Liver (tissue), 9 donors: ENCODE results near the gene TCFL5. TPM values are rescaled to one million over a fixed set of nuclear protein-coding genes. Genes with fewer than 3 reads are reported as not detected.

ENCODE experiments used
- DNase-seq: peaks from one replicate; pipeline ENCODE4 v3.0.0-alpha.2; 2017; ENCODE audit warnings: low spot score
- H3K27ac ChIP-seq, 2 donors: one replicate each; pipeline ENCODE4 v1.7.0; 2013; ENCODE audit warnings: inconsistent platforms in 2 of 2, low read length in 2 of 2, control low read depth in 1 of 2, low read depth in 1 of 2, mild to moderate bottlenecking in 1 of 2
- H3K27me3 ChIP-seq, 4 donors: one replicate each; pipeline versions ENCODE4 v1.6.1 to v1.7.0; 2013; ENCODE audit warnings: low read length in 3 of 4, inconsistent platforms in 1 of 4, mild to moderate bottlenecking in 1 of 4, moderate library complexity in 1 of 4; ENCODE audit not compliant: control insufficient read depth in 4 of 4, insufficient read depth in 4 of 4
- H3K36me3 ChIP-seq, 4 donors: one replicate each; pipeline versions ENCODE4 v1.6.1 to v1.7.0; 2013; ENCODE audit warnings: low read length in 3 of 4, mild to moderate bottlenecking in 3 of 4, low read depth in 1 of 4, moderate library complexity in 1 of 4; ENCODE audit not compliant: control insufficient read depth in 4 of 4, insufficient read depth in 3 of 4
- H3K4me1 ChIP-seq, 4 donors: one replicate each; pipeline versions ENCODE4 v1.6.1 to v1.7.0; 2013; ENCODE audit warnings: low read length in 3 of 4, mild to moderate bottlenecking in 3 of 4, moderate library complexity in 1 of 4; ENCODE audit not compliant: control insufficient read depth in 4 of 4, insufficient read depth in 4 of 4
- H3K4me3 ChIP-seq, 3 donors: one replicate each; pipeline versions ENCODE4 v1.6.1 to v1.7.0; 2013; ENCODE audit warnings: low read length in 3 of 3, control low read depth in 1 of 3, low read depth in 1 of 3, mild to moderate bottlenecking in 1 of 3
- H3K9ac ChIP-seq, 2 donors: one replicate each; pipeline ENCODE4 v1.7.0; 2013; ENCODE audit warnings: low read length in 2 of 2, mild to moderate bottlenecking in 2 of 2, moderate library complexity in 2 of 2, control low read depth in 1 of 2, low read depth in 1 of 2
- H3K9me3 ChIP-seq, 4 donors: one replicate each; pipeline versions ENCODE4 v1.6.1 to v1.7.0; 2013; ENCODE audit warnings: low read length in 3 of 4; ENCODE audit not compliant: control insufficient read depth in 4 of 4
- ATF3 ChIP-seq: IDR thresholded peaks from 2 replicates; pipeline ENCODE4 v1.6.1; 2016; ENCODE audit warnings: antibody characterized with exemption
- CTCF ChIP-seq: fragments of 150-350 bp; IDR thresholded peaks from 2 replicates; pipeline ENCODE4 v1.5.1; 2017; ENCODE audit warnings: improper control_type of control experiment, low read depth, low read length; ENCODE audit not compliant: missing input control
- EGR1 ChIP-seq, 2 donors: IDR thresholded peaks; 2 replicates each; pipeline ENCODE4 v1.6.1; 2016 to 2018; ENCODE audit warnings: antibody characterized with exemption in 2 of 2, low read depth in 2 of 2
- FOXA1 ChIP-seq: IDR thresholded peaks from 2 replicates; pipeline ENCODE4 v1.6.1; 2016; ENCODE audit warnings: antibody characterized with exemption
- GABPA ChIP-seq, 2 donors: IDR thresholded peaks in 1 of 2; conservative IDR thresholded peaks in 1 of 2; 2 replicates each; pipeline ENCODE4 v1.6.1; 2016; ENCODE audit warnings: antibody characterized with exemption in 2 of 2, mild to moderate bottlenecking in 1 of 2, moderate library complexity in 1 of 2
- HNF4A ChIP-seq, 2 donors: conservative IDR thresholded peaks; 2 replicates each; pipeline ENCODE4 v1.6.1; 2016; ENCODE audit warnings: antibody characterized with exemption in 2 of 2, mild to moderate bottlenecking in 2 of 2
- HNF4G ChIP-seq: IDR thresholded peaks from 2 replicates; pipeline ENCODE4 v1.6.1; 2016; ENCODE audit warnings: antibody characterized with exemption
- JUND ChIP-seq, 2 donors: IDR thresholded peaks; 2 replicates each; pipeline ENCODE4 v1.6.1; 2016; ENCODE audit warnings: antibody characterized with exemption in 2 of 2
- NR2F2 ChIP-seq: IDR thresholded peaks from 2 replicates; pipeline ENCODE4 v1.6.1; 2016; ENCODE audit warnings: antibody characterized with exemption
- REST ChIP-seq: IDR thresholded peaks from 2 replicates; pipeline ENCODE4 v1.6.1; 2016; ENCODE audit warnings: antibody characterized with exemption, mild to moderate bottlenecking
- RXRA ChIP-seq, 2 donors: IDR thresholded peaks; 2 replicates each; pipeline ENCODE4 v1.6.1; 2017 to 2018; ENCODE audit warnings: antibody characterized with exemption in 2 of 2, mild to moderate bottlenecking in 1 of 2
- SP1 ChIP-seq: IDR thresholded peaks from 2 replicates; pipeline ENCODE4 v1.6.1; 2018; ENCODE audit warnings: antibody characterized with exemption, mild to moderate bottlenecking
- TAF1 ChIP-seq: conservative IDR thresholded peaks from 2 replicates; pipeline ENCODE4 v1.6.1; 2016; ENCODE audit warnings: antibody characterized with exemption, mild to moderate bottlenecking
- YY1 ChIP-seq: IDR thresholded peaks from 2 replicates; pipeline ENCODE4 v1.6.1; 2016; ENCODE audit warnings: antibody characterized with exemption, mild to moderate bottlenecking
- WGBS: extraction: QIAGEN DNeasy Blood & Tissue Kit; methylation state at CpG from one replicate; pipeline ENCODE4 v1.1.7; 2013; 5-methylcytosine and 5-hydroxymethylcytosine counted together
- polyA plus RNA-seq, 2 donors: library from polyadenylated mRNA; stranded (reverse) in 1 of 2; unstranded in 1 of 2; fragments of 200-250 nt in 1 of 2; fragments of >200 nt in 1 of 2; fragmentation: Nextera tagmentation in 1 of 2; extraction: Ambion mirVana in 1 of 2; gene quantifications; one replicate each; pipeline versions ENCODE4 v1.2.1 to v1.2.3, GENCODE V29; 2013 to 2015
- total RNA-seq, 2 donors: library from RNA; depleted of rRNA; stranded (reverse); fragments of >200 nt; gene quantifications; one replicate each; pipeline ENCODE4 v1.2.3, GENCODE V29; 2014
- TF ChIP-seq, protein P1 (sequence below): IDR thresholded peaks from 2 replicates; pipeline ENCODE4 v1.6.1; 2016; ENCODE audit warnings: antibody characterized with exemption
- TF ChIP-seq, protein P2 (sequence below): IDR thresholded peaks from 2 replicates; pipeline ENCODE4 v1.6.1; 2016; ENCODE audit warnings: antibody characterized with exemption
- donor health status: healthy.
- donor health status: healthy.
- donor health status: healthy.
- donor health status: healthy.
- donor health status: healthy.

The TCFL5 gene
- total and polyA plus RNA-seq, 4 donors: 0.79 to 3.8 (median 2.2) TPM

DNA sequence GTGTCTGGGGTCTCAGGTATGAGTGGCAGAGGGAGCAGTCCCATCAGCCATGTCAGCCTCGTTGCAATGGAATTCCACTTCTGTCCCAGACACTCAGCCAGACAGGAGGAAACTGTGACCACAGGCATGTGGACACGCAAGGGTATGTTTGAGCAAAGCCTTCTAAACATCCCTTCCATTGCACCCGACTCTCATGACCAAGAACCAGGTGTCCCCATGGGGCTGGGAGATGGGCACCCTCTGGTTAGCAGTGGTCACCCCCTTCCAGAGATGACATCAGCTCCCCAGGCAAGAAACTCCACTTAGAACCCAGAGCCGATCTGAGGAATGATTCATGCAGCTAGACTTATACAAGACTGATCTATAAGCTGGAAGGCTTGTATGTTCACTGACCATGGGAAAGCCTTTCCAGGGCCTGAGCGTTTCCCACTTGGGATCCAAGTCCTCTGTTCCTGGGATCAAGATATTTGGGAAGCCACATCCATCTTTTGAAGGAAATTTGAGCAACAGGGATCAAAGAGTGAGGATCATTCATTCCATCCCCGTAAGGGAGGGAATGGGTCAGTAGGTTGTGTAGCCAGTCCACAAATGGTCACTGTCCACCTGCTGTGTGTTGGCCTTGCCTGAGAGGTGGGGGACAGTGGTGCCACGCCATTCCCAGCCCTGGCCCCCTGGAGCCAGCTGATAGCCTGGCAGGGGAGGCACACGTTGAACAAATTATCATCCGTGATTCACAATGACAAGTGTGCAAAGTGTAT, 69.3 kb downstream of the TCFL5 start:
- no peak overlapping the region for H3K27ac ChIP-seq
- DNase-seq: no peak
- no peaks in the 10 kb centered on the region for H3K9me3 ChIP-seq
- WGBS: 87% methylated on average over 9 of the region's 9 CpGs
- no peak overlapping the region for H3K4me3 ChIP-seq
- no peak for TF ChIP-seq HNF4G
- no peak for TF ChIP-seq HNF4A (conservative IDR thresholded peaks at IDR 0.05)
- TF ChIP-seq ATF3: no peak
- TF ChIP-seq FOXA1: no peak
- TF ChIP-seq CTCF: no peak
- TF ChIP-seq YY1: no peak
- TF ChIP-seq EGR1 (IDR thresholded peaks at IDR 0.05; ENCODE audit: low read depth in 2 of 2): no peak
- TF ChIP-seq, protein P1, sequence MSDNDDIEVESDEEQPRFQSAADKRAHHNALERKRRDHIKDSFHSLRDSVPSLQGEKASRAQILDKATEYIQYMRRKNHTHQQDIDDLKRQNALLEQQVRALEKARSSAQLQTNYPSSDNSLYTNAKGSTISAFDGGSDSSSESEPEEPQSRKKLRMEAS: no peak
- no peak for TF ChIP-seq SP1
- TF ChIP-seq GABPA (IDR thresholded peaks at IDR 0.05 in 1 of 2, conservative IDR thresholded peaks at IDR 0.05 in 1 of 2): no peak
- no peak for TF ChIP-seq JUND (IDR thresholded peaks at IDR 0.05)
- no peak for TF ChIP-seq TAF1
- H3K4me1 ChIP-seq: peaks cover 5 to 31% (median 17%) of the 10 kb centered on the region in 4 donors
- H3K36me3 ChIP-seq: no peaks in the 10 kb centered on the region
- no peak overlapping the region for H3K9ac ChIP-seq
- no peaks in the 10 kb centered on the region for H3K27me3 ChIP-seq

- Histone ChIP-seq H3K27ac (no peak overlapping the region), H3K9ac (no peak overlapping the region), H3K4me3 (no peak overlapping the region), H3K4me1 (peaks cover 0 to 26% (median 12%) of the 10 kb centered on the region in 4 donors), H3K36me3 (no peaks in the 10 kb centered on the region), H3K9me3 (no peaks in the 10 kb centered on the region), H3K27me3 (no peaks in the 10 kb centered on the region)
- WGBS: 40% methylated on average over 23 of the region's 23 CpGs
- DNase-seq: peak; percentile 77
- TF ChIP-seq ATF3 (no peak), TAF1 (no peak), NR2F2 (peak; percentile 54), GABPA (IDR thresholded peaks at IDR 0.05 in 1 of 2, conservative IDR thresholded peaks at IDR 0.05 in 1 of 2) (no peak), REST (no peak), HNF4G (no peak), YY1 (no peak), SP1 (peak; percentile 52), EGR1 (IDR thresholded peaks at IDR 0.05; ENCODE audit: low read depth in 2 of 2) (no peak), RXRA (IDR thresholded peaks at IDR 0.05) (peak; percentile 57 to 78), CTCF (peak; percentile 95), HNF4A (conservative IDR thresholded peaks at IDR 0.05) (peak in 1 of 2 donors; percentile 48), JUND (IDR thresholded peaks at IDR 0.05) (no peak), FOXA1 (no peak)
- TF ChIP-seq, protein P2, sequence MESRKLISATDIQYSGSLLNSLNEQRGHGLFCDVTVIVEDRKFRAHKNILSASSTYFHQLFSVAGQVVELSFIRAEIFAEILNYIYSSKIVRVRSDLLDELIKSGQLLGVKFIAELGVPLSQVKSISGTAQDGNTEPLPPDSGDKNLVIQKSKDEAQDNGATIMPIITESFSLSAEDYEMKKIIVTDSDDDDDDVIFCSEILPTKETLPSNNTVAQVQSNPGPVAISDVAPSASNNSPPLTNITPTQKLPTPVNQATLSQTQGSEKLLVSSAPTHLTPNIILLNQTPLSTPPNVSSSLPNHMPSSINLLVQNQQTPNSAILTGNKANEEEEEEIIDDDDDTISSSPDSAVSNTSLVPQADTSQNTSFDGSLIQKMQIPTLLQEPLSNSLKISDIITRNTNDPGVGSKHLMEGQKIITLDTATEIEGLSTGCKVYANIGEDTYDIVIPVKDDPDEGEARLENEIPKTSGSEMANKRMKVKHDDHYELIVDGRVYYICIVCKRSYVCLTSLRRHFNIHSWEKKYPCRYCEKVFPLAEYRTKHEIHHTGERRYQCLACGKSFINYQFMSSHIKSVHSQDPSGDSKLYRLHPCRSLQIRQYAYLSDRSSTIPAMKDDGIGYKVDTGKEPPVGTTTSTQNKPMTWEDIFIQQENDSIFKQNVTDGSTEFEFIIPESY: no peak
- TF ChIP-seq, protein P1: no peak
Measured at GRCh38 chr20:62791301-62792181, 70.1 kb downstream of the TCFL5 start.
